PC-3 (cell line): Measurements from ENCODE around the gene DOCK8. TPM values are rescaled to one million over a fixed set of nuclear protein-coding genes. Genes with fewer than 3 reads are reported as not detected.

Source experiments
- ATAC-seq: fragments of 200-7000 bp; cut with Tn5 transposase; 2 replicates; pipeline ENCODE4 v1.9.1; 2020; ENCODE audit warnings: mild to moderate bottlenecking, moderate library complexity
- BruUV-seq: library from RNA; stranded (reverse); fragments of 400-500 nt; replicated peaks from 2 replicates; lab custom pipeline; 2021; lab: Mats Ljungman, UMichigan
- CTCF ChIA-PET: fragments of 300-600 bp; sonication (Branson Sonifier 250); formaldehyde crosslinking; loops from one replicate; lab custom pipeline; 2022; ENCODE audit warnings: antibody characterized with exemption; lab: Charles Lee
- POLR2A ChIA-PET: fragments of 300-600 bp; sonication (Branson Sonifier 250); formaldehyde crosslinking; loops from one replicate; lab custom pipeline; 2022; ENCODE audit warnings: antibody characterized with exemption; ENCODE audit not compliant: unreplicated experiment; lab: Charles Lee
- DNase-seq: peaks from one replicate; pipeline ENCODE4 v3.0.0-alpha.2; 2015
- H2AFZ ChIP-seq: fragments of 300-600 bp; sonication (generic); 2 replicates; pipeline ENCODE4 v1.6.0; 2016; ENCODE audit warnings: antibody characterized with exemption, low read length
- H3F3A ChIP-seq: fragments of 300-600 bp; sonication (generic); one replicate; pipeline ENCODE4 v1.6.0; 2017; ENCODE audit warnings: antibody characterized with exemption, low read length, control low read depth, mild to moderate bottlenecking; ENCODE audit not compliant: unreplicated experiment
- H3K27ac ChIP-seq: fragments of 300-600 bp; sonication (generic); 2 replicates; pipeline ENCODE4 v1.5.1; 2016; ENCODE audit warnings: mild to moderate bottlenecking, low read length
- H3K27me3 ChIP-seq: fragments of 300-600 bp; sonication (generic); 2 replicates; pipeline ENCODE4 v1.6.1; 2016; ENCODE audit warnings: low read length, mixed read lengths
- H3K36me3 ChIP-seq: fragments of 300-600 bp; sonication (generic); 2 replicates; pipeline ENCODE4 v1.6.1; 2016; ENCODE audit warnings: low read depth, mixed run types, low read length, mixed read lengths
- H3K4me1 ChIP-seq: fragments of 300-600 bp; sonication (generic); 2 replicates; pipeline ENCODE4 v1.5.1; 2016; ENCODE audit warnings: low read length; ENCODE audit not compliant: insufficient read depth
- H3K4me2 ChIP-seq: fragments of 300-600 bp; sonication (generic); 2 replicates; pipeline ENCODE4 v1.6.0; 2016; ENCODE audit warnings: low read length
- H3K4me3 ChIP-seq: fragments of 300-600 bp; sonication (generic); 2 replicates; pipeline ENCODE4 v1.5.1; 2016; ENCODE audit warnings: mild to moderate bottlenecking, low read length, mixed read lengths
- H3K79me2 ChIP-seq: fragments of 300-600 bp; sonication (generic); 2 replicates; pipeline ENCODE4 v1.6.1; 2017; ENCODE audit warnings: low read length, mixed read lengths
- H3K9ac ChIP-seq: fragments of 300-600 bp; sonication (generic); 2 replicates; pipeline ENCODE4 v1.6.0; 2016; ENCODE audit warnings: mild to moderate bottlenecking, low read length
- H3K9me2 ChIP-seq: fragments of 300-600 bp; sonication (generic); replicated peaks from 2 replicates; pipeline ENCODE4 v1.6.1; 2016; ENCODE audit warnings: mixed run types, low read length, mixed read lengths
- H3K9me3 ChIP-seq: fragments of 300-600 bp; sonication (generic); 2 replicates; pipeline ENCODE4 v1.6.1; 2016; ENCODE audit warnings: low read length, mixed read lengths
- H4K20me1 ChIP-seq: fragments of 300-600 bp; sonication (generic); 2 replicates; pipeline ENCODE4 v1.6.1; 2016; ENCODE audit warnings: low read length, mixed read lengths
- EZH2 ChIP-seq: fragments of 300-600 bp; sonication (generic); IDR thresholded peaks from one replicate; pipeline ENCODE4 v1.6.1; 2017; ENCODE audit warnings: antibody characterized with exemption, mild to moderate bottlenecking, low read length; ENCODE audit not compliant: unreplicated experiment
- EZH2phosphoT487 ChIP-seq: fragments of 300-600 bp; sonication (generic); IDR thresholded peaks from 2 replicates; pipeline ENCODE4 v1.6.1; 2018; ENCODE audit warnings: mild to moderate bottlenecking, antibody characterized with exemption, low read length, borderline replicate concordance
- intact Hi-C: fragments of 100-400 bp; cut with micrococcal nuclease; formaldehyde crosslinking; loops from 2 replicates; pipeline ENCODE4 v1.9.0; 2023
- total RNA-seq: library from RNA; depleted of rRNA; stranded (reverse); fragments of >200 nt; gene quantifications from 2 replicates; pipeline ENCODE4 v1.2.3, GENCODE V29; 2014
- TF ChIP-seq, protein P1 (sequence below): fragments of 300-600 bp; sonication (generic); conservative IDR thresholded peaks from 2 replicates; pipeline ENCODE4 v1.5.1; 2017; ENCODE audit warnings: antibody characterized with exemption, low read depth, mild to moderate bottlenecking, low read length

The DOCK8 gene
- total RNA-seq, 1 experiment from 2014 or later = 1.9 TPM

DNA sequence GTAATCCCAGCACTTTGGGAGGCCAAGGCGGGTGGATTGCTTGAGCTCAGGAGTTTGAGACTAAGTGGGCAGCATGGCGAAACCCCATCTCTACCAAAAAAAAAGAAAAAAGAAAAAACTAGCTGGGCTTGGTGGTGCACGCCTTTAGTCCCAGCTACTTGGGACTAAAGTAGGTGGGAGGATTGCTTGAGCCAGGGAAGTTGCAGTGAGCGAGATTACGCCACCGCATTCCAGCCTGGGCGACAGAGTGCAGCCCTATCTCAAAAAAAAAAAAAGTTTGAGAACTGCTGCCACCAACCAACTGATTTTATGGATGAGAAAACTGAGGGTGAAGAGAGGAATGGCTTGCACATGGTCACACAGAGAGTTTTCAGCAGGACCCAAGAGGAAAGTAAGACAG, 175.1 kb downstream of the DOCK8 start:
- Histone ChIP-seq H3K27ac (no peak overlapping the region), H3K9ac (no peak overlapping the region), H3F3A (no peaks in the 10 kb centered on the region), H3K4me3 (no peak overlapping the region), H3K9me3 (no peaks in the 10 kb centered on the region), H3K36me3 (no peaks in the 10 kb centered on the region), H3K4me1 (no peaks in the 10 kb centered on the region), H3K9me2 (no peaks in the 10 kb centered on the region), H3K79me2 (no peaks in the 10 kb centered on the region), H4K20me1 (no peaks in the 10 kb centered on the region), H2AFZ (no peak overlapping the region), H3K4me2 (no peak overlapping the region), H3K27me3 (no peaks in the 10 kb centered on the region)
- POLR2A ChIA-PET = no interaction called here
- CTCF ChIA-PET = no interaction called here
- BruUV-seq = no TSS peak
- ATAC-seq (no peak), DNase-seq (no peak)
- TF ChIP-seq EZH2 = no peak
- TF ChIP-seq EZH2phosphoT487 = no peak
- TF ChIP-seq, protein P1, sequence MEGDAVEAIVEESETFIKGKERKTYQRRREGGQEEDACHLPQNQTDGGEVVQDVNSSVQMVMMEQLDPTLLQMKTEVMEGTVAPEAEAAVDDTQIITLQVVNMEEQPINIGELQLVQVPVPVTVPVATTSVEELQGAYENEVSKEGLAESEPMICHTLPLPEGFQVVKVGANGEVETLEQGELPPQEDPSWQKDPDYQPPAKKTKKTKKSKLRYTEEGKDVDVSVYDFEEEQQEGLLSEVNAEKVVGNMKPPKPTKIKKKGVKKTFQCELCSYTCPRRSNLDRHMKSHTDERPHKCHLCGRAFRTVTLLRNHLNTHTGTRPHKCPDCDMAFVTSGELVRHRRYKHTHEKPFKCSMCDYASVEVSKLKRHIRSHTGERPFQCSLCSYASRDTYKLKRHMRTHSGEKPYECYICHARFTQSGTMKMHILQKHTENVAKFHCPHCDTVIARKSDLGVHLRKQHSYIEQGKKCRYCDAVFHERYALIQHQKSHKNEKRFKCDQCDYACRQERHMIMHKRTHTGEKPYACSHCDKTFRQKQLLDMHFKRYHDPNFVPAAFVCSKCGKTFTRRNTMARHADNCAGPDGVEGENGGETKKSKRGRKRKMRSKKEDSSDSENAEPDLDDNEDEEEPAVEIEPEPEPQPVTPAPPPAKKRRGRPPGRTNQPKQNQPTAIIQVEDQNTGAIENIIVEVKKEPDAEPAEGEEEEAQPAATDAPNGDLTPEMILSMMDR = no peak
- intact Hi-C loops = loop anchor here (5.0 kb wide), 2 partner anchors 98 to 418 kb away; no protein-coding TSS in a partner anchor

DNA sequence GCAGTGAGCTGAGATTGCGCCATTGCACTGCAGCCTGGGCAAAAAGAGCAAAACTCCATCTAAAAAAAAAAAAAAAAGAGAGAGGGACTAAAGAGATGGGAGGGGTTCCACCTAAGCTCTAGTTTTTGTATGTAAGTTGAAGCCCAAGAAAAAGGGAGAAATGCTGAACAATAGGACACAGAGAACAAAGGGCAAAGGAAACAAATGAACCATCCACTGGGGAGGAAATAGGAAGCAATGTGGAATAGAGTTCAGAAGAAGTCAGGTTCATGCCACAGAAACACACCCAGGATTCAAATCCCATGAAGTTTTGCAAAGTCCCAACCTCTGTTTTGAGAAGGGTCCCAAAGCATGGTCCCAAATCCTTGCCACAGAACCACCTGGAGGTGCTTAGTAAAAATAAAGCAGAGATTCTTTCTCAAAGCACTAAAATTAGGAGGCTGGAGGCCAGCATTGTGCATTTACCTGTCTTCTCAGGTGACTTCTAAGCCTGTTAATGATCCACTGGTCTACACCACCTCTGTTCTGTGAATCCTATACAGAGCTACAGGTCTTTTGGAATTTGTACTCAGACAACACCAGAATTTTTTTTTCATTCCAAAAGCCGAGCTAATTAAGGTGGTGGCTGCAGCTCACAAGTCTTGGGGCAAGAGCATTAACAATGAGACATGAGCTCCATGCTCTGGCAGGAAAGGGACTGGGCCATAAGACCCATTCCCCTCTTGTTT, 177.6 kb downstream of the DOCK8 start:
- Histone ChIP-seq H3K9me2 (no peaks in the 10 kb centered on the region), H4K20me1 (no peaks in the 10 kb centered on the region), H3K4me2 (no peak overlapping the region), H3K27ac (no peak overlapping the region), H2AFZ (no peak overlapping the region), H3K79me2 (no peaks in the 10 kb centered on the region), H3K36me3 (no peaks in the 10 kb centered on the region), H3K9me3 (no peaks in the 10 kb centered on the region), H3K4me3 (no peak overlapping the region), H3K27me3 (no peaks in the 10 kb centered on the region), H3K4me1 (no peaks in the 10 kb centered on the region), H3F3A (no peaks in the 10 kb centered on the region), H3K9ac (no peak overlapping the region)
- no TSS peak for BruUV-seq
- intact Hi-C loops = no loop called here
- CTCF ChIA-PET = interaction anchor here (0.6 kb wide), 1 partner anchor 15 kb away, joined by 3 read pairs; no protein-coding TSS in a partner anchor
- ATAC-seq = no peak
- no peak for DNase-seq
- POLR2A ChIA-PET = interaction anchor here (0.6 kb wide), 1 partner anchor 345 kb away, joined by 3 read pairs; no protein-coding TSS in a partner anchor
- TF ChIP-seq EZH2phosphoT487 (no peak), EZH2 (no peak)
- TF ChIP-seq, protein P1 = no peak

DNA sequence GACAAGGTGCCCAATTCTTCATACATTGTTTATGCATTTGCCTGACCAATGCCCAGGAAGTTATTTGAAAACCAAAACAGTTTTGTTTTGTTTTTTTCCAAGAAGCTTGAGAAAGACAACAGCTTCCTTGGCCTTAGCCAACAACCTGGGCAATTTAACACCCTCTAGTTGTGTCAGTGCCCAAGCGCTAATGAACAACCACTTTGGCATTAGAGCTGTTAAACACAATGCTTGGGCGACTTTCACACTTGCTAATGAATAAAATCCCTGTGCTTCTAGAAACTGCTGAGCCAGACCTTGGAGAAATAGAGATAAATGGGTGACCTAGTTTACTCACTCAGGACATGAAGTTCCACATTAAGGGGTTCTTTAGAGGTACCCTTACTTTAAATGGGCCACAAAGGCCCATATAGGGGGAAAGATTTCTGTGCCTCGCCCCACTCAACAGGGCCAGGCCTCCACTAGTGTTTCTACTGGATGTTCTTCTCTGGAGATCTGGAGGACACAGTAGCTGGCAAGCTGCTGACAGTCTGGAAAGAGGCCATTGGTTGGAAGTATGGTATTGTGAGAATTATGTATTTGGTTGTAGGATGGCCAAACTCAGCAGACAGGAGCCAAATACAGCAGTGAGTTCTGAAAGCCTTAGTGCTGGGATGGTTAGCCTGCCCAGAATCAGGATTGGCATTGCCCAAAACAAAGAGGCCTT, 179.8 kb downstream of the DOCK8 start:
- Histone ChIP-seq H3K4me1 (no peaks in the 10 kb centered on the region), H3K4me2 (no peak overlapping the region), H3K27ac (no peak overlapping the region), H3F3A (no peaks in the 10 kb centered on the region), H3K9me2 (no peaks in the 10 kb centered on the region), H3K79me2 (no peaks in the 10 kb centered on the region), H3K27me3 (no peaks in the 10 kb centered on the region), H3K9me3 (no peaks in the 10 kb centered on the region), H2AFZ (no peak overlapping the region), H3K36me3 (no peaks in the 10 kb centered on the region), H3K9ac (no peak overlapping the region), H4K20me1 (no peaks in the 10 kb centered on the region), H3K4me3 (no peak overlapping the region)
- no TSS peak for BruUV-seq
- no peak for TF ChIP-seq EZH2phosphoT487
- TF ChIP-seq, protein P1 = no peak
- TF ChIP-seq EZH2 = no peak
- CTCF ChIA-PET = no interaction called here
- DNase-seq (no peak), ATAC-seq (no peak)
- intact Hi-C loops = no loop called here
- POLR2A ChIA-PET = no interaction called here
